HG03469 (cell line): ENCODE data around the gene CLHC1.

Experiments
- ATAC-seq: cut with Tn5 transposase; IDR thresholded peaks from one replicate; pipeline ENCODE4 v1.9.1; 2021; ENCODE audit warnings: mild to moderate bottlenecking, moderate library complexity, moderate number of reproducible peaks; ENCODE audit not compliant: unreplicated experiment

The CLHC1 gene

DNA sequence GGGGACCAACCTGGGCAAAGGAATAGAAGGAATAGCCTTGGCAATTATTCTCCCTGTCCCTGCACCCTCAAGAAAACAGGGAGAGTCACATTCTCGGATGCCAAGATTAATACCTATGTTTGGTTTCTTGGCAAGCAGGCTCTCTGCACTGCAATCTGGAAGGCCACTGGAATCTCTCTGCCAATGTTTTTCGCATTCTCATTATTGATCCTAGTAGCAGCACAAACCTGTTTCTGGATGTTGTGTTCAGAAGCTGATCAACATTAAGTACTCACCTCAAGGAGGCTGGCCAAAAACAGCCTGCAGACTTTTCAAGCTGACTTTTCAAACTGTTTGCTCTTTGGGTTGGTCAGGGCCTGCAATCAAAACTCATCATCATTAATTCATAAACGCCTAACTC, 62.2 kb downstream of the CLHC1 start:
- ATAC-seq, result no peak

DNA sequence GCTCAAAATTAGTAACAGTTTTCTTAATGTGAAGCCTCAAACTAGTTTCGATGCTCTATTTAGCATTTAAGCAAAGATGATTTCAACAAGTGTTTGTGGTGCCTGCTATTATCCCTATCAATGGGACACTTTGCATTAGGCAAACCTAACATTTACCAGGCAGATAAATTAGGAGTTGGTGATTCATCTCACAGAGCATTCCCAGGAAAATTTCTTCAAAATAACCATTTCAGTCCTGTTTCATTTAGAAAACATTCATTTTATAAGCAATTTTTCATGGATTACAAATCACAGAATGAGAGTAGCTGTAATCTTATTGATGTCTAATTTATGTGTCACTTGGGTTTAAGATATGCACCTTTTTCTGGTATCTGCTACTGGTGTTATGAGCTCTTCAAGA, 62.7 kb downstream of the CLHC1 start:
- no peak for ATAC-seq

DNA sequence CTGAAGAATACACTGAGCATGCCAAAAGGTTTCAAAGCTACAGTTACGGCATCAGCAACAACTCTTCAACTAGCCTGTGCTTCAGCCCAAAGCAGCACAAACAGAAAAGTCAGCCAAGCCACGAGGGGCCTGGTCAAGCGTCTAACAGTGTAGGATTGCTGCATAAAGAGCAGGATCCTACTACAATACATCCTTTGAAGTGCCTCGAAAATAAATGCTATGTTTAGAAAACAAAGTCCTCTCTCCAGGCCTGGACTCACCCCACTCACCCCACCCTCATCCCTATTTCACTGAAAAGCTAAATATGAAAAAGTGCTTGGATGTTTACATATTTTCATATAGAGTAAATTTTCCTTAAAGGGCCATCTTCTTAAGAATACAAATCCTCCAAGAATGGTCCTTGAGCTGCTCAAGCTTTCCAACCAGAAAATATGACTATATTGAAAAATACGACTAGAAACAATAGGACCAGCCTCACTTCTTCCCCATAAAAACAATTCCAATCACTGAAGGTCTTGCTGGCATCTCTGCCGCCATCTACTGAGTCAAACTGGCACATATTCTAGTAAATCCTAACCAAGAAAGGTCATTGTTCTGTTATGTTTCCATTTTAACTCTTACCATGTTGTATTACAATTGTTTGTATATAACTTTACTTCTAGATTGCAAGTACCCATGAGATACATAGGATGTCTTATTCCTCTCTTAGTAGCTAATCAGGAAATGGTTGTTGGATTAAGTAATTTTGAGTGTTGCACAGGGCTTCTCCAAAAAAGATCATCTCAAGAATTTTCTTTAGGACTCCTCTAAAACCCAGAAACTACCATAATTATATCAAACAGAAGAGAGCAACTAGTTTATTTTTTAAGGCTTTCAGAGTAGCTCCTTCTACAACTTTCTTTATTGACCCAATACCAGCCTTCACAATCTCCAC, 63.6 kb downstream of the CLHC1 start:
- ATAC-seq, result no peak

- no peak for ATAC-seq
Observed at GRCh38 chr2:55165626-55166025, 66.5 kb downstream of the CLHC1 start.

- ATAC-seq, result no peak
Observed at GRCh38 chr2:55164534-55165480, 67.3 kb downstream of the CLHC1 start.

- no peak for ATAC-seq
Observed at GRCh38 chr2:55163941-55164390, 68.1 kb downstream of the CLHC1 start.

- ATAC-seq, result no peak
Observed at GRCh38 chr2:55163274-55163721, 68.8 kb downstream of the CLHC1 start.

- ATAC-seq, result no peak
Observed at GRCh38 chr2:55162284-55163006, 69.6 kb downstream of the CLHC1 start.

- no peak for ATAC-seq
Observed at GRCh38 chr2:55161295-55162210, 70.5 kb downstream of the CLHC1 start.

DNA sequence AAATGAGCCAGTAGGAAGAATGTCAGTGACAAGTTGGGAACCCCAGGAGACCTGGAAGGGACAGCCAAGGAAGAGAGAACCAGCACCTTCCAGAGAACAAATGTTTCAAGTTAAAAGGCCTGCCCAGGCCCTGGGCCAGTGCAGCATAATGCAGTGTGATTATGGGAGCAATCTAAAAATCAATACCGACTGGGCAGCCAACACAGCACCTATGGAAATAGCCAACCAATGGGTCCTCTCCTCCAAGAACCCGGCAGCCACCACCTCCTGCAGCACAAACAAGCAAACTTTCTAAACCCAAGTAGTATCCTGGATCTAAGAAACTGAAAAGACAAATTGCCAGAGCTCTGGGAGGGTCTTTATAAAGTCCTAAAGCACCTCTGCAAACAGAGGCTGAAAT, 71.7 kb downstream of the CLHC1 start:
- ATAC-seq, result no peak

DNA sequence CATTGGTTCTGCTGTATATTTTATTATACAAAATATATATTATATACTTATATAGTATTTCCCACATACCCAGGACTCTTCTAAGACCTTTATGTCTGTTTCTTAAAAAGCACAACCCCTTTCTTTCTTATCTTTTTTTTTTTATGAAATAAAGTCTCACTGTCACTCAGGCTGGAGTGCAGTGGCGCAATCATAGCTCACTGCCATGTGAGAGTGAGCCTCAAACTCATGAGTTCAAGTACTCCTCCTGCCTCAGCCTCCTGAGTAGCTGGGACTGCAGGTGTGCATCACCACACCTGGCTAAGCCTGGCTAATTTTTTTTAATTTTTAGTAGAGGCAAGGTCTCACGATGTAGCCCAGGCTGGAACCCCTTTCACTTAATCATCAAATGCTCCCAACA, 72.3 kb downstream of the CLHC1 start:
- ATAC-seq, result no peak

DNA sequence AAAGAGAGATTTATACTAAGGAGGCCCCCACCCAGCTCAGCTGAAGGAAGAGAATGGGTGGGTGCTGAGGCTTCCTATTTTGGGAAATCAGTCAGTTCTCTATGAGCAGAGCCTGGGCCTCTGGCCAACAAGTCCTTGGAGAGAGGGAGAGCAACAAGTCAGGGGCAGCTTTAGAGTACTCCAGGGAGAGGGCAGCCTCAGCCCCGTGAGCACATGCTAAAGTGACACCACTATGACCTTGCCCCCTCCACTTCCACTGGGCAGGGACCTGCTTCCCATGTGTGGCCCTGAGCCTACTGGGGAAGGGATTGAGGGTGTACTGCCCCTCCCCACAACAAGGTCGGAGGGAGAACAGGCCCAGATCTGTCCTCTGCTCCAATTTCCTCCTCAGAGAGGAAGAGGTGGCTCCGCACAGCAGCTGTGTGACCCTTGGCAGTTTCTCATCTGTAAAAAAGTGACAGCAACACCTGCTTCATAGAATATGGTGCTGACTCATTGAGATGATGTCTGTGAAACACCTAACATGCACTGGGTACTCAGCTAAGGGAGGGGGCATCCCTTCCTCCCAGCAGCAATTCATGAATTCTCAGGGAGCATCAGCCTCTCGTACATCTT, 72.9 kb downstream of the CLHC1 start:
- ATAC-seq, result peak; percentile 52

DNA sequence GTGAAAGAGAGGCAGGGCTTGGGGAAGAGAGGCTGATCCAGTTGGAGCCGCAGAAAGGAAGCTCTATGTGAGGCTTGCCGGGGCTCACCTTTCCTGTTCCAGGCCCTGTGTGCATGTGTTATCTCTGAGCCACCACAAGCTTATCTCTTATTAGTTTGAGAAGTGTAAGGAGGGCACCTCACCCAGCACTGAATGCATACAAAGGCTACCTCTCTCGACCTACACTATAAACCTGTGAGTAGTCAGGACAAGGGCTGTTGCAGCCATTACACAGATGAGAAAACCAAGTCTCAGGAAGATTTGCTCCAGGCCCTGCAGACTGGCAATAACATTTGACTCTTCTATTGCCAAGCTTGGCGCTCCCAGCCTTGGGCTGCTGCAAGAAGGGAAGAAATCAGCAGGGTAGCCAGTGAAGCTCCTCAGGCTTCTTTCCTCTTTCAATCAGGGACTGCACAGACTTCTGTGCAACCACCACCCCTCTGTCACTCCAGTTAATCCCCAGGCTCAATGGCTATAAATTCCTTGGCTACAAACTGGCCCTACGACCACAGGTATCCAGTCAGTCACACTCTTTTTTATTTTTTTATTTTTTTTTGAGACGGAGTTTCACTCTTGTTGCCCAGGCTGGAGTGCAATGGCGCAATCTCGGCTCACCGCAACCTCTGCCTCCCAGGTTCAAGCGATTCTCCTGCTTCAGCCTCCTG, 73.8 kb downstream of the CLHC1 start:
- ATAC-seq, result no peak

GRCh38 chr2:55157474-55157884, 74.6 kb downstream of the CLHC1 start:
- ATAC-seq, result no peak

GRCh38 chr2:55156984-55157383, 75.1 kb downstream of the CLHC1 start:
- no peak for ATAC-seq

DNA sequence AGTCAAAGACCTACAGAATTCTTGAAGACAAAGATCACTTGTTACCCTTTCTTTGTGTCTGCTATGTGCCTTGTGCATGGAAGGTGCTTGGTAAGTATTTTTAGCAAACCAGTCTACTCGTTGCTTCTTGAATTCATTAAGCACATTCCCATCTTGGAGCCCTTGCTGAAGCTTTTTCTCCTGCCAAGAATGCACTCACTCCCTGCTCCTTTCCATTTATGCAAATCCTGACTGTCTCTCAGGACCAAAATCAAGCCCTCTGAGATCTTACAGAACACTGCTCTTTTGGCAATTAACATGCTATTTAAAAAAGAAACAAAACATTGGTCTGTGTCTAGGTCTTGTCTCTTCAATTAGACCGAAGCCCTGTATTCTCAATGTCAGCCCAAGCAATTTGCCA, 75.8 kb downstream of the CLHC1 start:
- ATAC-seq, result no peak

- ATAC-seq, result no peak
Observed at GRCh38 chr2:55155764-55156281, 76.3 kb downstream of the CLHC1 start.

DNA sequence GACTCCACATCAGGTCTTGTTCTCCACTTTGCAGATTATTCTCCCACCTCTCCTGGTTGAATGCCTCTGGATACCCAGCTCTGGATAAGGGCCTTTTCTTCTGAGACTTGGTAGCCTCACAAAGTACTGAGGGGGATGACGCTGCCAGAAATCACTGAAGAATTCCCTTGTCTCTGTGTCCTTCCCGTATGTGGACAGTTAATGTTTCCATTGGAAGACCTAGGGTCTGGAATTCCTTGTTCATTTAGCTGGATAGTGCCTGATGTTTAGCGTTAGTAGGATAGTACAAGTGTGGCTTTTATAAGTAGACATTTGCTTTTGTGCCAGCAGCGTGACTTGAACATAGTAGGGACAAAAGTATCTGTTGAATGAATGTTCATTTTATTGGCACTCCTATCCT, 76.9 kb downstream of the CLHC1 start:
- no peak for ATAC-seq
